K562 (cell line): ENCODE measurements around the gene CTAG1B. TPM values are rescaled to one million over a fixed set of nuclear protein-coding genes. Genes with fewer than 3 reads are reported as not detected.
"Not testable (repeated sequence)": the region's sequence is repeated elsewhere in the genome, so short reads cannot be mapped to it uniquely, and the experiment has no call there.

Experiments used
- ATAC-seq: fragments of 200-7000 bp; cut with Tn5 transposase; 3 replicates; pipeline ENCODE4 v1.9.1; 2020; ENCODE audit warnings: moderate library complexity
- BruUV-seq: library from RNA; stranded (reverse); fragments of 400-500 nt; replicated peaks from 2 replicates; lab custom pipeline; 2021; lab: Mats Ljungman, UMichigan
- CTCF ChIA-PET: fragments of 300-600 bp; formaldehyde crosslinking; extraction: SDS; loops from one replicate; lab custom pipeline; 2021; ENCODE audit warnings: low intra/inter-chr PET ratio; lab: Yijun Ruan, JAX
- POLR2A ChIA-PET: fragments of 300-600, 350-650 bp; sonication (Branson Sonifier 250); formaldehyde crosslinking; extraction: SDS; loops from one replicate; lab custom pipeline; 2021; ENCODE audit warnings: antibody characterized with exemption, inconsistent platforms; lab: Yijun Ruan, JAX
- DNase-seq, 4 experiments: peaks; one replicate each; pipeline versions ENCODE4 v3.0.0 to v3.0.0-alpha.2; 2011 to 2018; ENCODE audit warnings: low spot score in 3 of 4, mixed read lengths in 3 of 4; ENCODE audit errors: extremely low read depth in 1 of 4
- FAIRE-seq: peaks from 2 replicates; lab custom pipeline; 2011; peaks lifted over from hg19 to GRCh38; lab: Jason Lieb, UNC
- H2AFZ ChIP-seq: 2 replicates; pipeline ENCODE4 v1.6.0; 2011; ENCODE audit warnings: low read depth, low read length, control low read depth, inconsistent platforms
- H3K27ac ChIP-seq: fragments of 200-600 bp; 3 replicates; pipeline ENCODE4 v1.8.0; 2011; ENCODE audit warnings: low read depth, mild to moderate bottlenecking, control low read depth, inconsistent platforms, low read length, moderate library complexity, mixed read lengths; ENCODE audit errors: extremely low read depth
- H3K27me3 ChIP-seq, 2 experiments: fragments of 300-600 bp in 1 of 2; 2 replicates in 1 of 2; 3 replicates in 1 of 2; pipeline versions ENCODE4 v1.6.0 to v1.8.0; 2011; ENCODE audit warnings: inconsistent platforms in 2 of 2, low read length in 2 of 2, mild to moderate bottlenecking in 1 of 2, mixed read lengths in 1 of 2, moderate library complexity in 1 of 2; ENCODE audit not compliant: control insufficient read depth in 2 of 2, insufficient read depth in 2 of 2
- H3K36me3 ChIP-seq: fragments of 300-600 bp; 3 replicates; pipeline ENCODE4 v1.8.0; 2011; ENCODE audit warnings: mild to moderate bottlenecking, low read length, inconsistent platforms; ENCODE audit not compliant: control insufficient read depth, insufficient read depth
- H3K4me1 ChIP-seq, 2 experiments: fragments of 200-600 bp in 1 of 2; replicated peaks in 1 of 2; 2 replicates in 1 of 2; 3 replicates in 1 of 2; pipeline versions ENCODE4 v1.5.1 to v1.8.0; 2011; ENCODE audit warnings: inconsistent platforms in 2 of 2, low read length in 2 of 2, mild to moderate bottlenecking in 1 of 2, mixed read lengths in 1 of 2, moderate library complexity in 1 of 2; ENCODE audit not compliant: control insufficient read depth in 2 of 2, insufficient read depth in 2 of 2
- H3K4me2 ChIP-seq: 2 replicates; pipeline ENCODE4 v1.6.1; 2011; ENCODE audit warnings: low read length, control low read depth, inconsistent platforms, mixed read lengths; ENCODE audit not compliant: insufficient read depth
- H3K4me3 ChIP-seq: fragments of 200-600 bp; sonication (generic), shearing (Covaris generic); 2 replicates; pipeline ENCODE4 v1.5.1; 2016; ENCODE audit warnings: control low read depth, inconsistent platforms
- H3K79me2 ChIP-seq: fragments of 200-600 bp; 3 replicates; pipeline ENCODE4 v1.8.0; 2011; ENCODE audit warnings: low read length, inconsistent platforms; ENCODE audit not compliant: control insufficient read depth, insufficient read depth
- H3K9ac ChIP-seq, 2 experiments: 2 replicates each; pipeline versions ENCODE4 v1.6.0 to v1.6.1; 2011; ENCODE audit warnings: low read depth in 2 of 2, low read length in 2 of 2, control low read depth in 1 of 2, inconsistent platforms in 1 of 2, mild to moderate bottlenecking in 1 of 2, mixed read lengths in 1 of 2; ENCODE audit not compliant: insufficient read depth in 1 of 2
- H3K9me1 ChIP-seq: one replicate; pipeline ENCODE4 v1.6.0; 2011; ENCODE audit warnings: inconsistent platforms, mild to moderate bottlenecking, low read length, moderate library complexity; ENCODE audit not compliant: control insufficient read depth, insufficient read depth
- H3K9me3 ChIP-seq: replicated peaks from 2 replicates; pipeline ENCODE4 v1.5.1; 2011; ENCODE audit warnings: low read depth, low read length, inconsistent platforms; ENCODE audit not compliant: control insufficient read depth, insufficient read depth
- H4K20me1 ChIP-seq: replicated peaks from 2 replicates; pipeline ENCODE4 v1.6.1; 2011; ENCODE audit warnings: low read length, inconsistent platforms, mixed read lengths; ENCODE audit not compliant: control insufficient read depth, insufficient read depth
- MGA ChIP-seq: fragments of 450-650 bp; IDR thresholded peaks from 2 replicates; pipeline ENCODE4 v1.6.1; 2016; ENCODE audit warnings: mild to moderate bottlenecking, moderate library complexity
- NRF1 ChIP-seq, 2 experiments: fragments of 450-650 bp; IDR thresholded peaks in 1 of 2; conservative IDR thresholded peaks in 1 of 2; 2 replicates each; pipeline ENCODE4 v1.6.1; 2014; ENCODE audit warnings: mild to moderate bottlenecking in 2 of 2
- WGBS: fragments of 100-300 bp; shearing (Covaris generic); methylation state at CpG from one replicate; pipeline ENCODE4 v1.1.6; 2016; ENCODE audit warnings: low coverage, mixed read lengths; ENCODE audit not compliant: insufficient coverage; ENCODE audit errors: missing lambda C conversion rate; 5-methylcytosine and 5-hydroxymethylcytosine counted together
- in situ Hi-C: fragments of 300-500 bp; cut with MboI; formaldehyde crosslinking; loops from 4 replicates; pipeline ENCODE4 v1.15.0; 2018; ENCODE audit warnings: inconsistent platforms, mixed read lengths
- intact Hi-C: fragments of 100-400 bp; cut with micrococcal nuclease; formaldehyde crosslinking; loops from 2 replicates; pipeline ENCODE4 v1.14.2; 2022
- polyA plus RNA-seq, 8 experiments: library from polyadenylated mRNA; depleted of rRNA in 4 of 8; stranded (reverse) in 5 of 8; unstranded in 3 of 8; fragments of >200 nt; fragmentation: Nextera tagmentation in 2 of 8; fragmentation: Illumina TruSeq in 1 of 8; extraction: Ambion mirVana in 2 of 8; extraction: Trizol in 1 of 8; gene quantifications; 2 replicates each; pipeline versions ENCODE4 v1.2.1 to v1.2.3, GENCODE V29; 2011 to 2014; ENCODE audit warnings: inconsistent platforms in 1 of 8, missing spikeins in 1 of 8
- total RNA-seq, 7 experiments: library from RNA; depleted of rRNA in 6 of 7; stranded (reverse); fragments of >200 nt in 6 of 7; fragmentation: Illumina TruSeq in 2 of 7; extraction: Trizol in 2 of 7; gene quantifications; 2 replicates each; pipeline versions ENCODE4 v1.2.1 to v1.2.3, GENCODE V29; 2011 to 2021; ENCODE audit warnings: low replicate concordance in 1 of 7

The CTAG1B gene
- total and polyA plus RNA-seq, 9 of the 15 experiments (the other 6 are each of a cell fraction or from before 2014, with no cell fraction given), result not detected

- H4K20me1 ChIP-seq, CTCF ChIA-PET, H2AFZ ChIP-seq, intact Hi-C loops, DNase-seq, H3K9me1 ChIP-seq, ATAC-seq, H3K36me3 ChIP-seq, H3K9me3 ChIP-seq, FAIRE-seq, H3K4me2 ChIP-seq, H3K4me3 ChIP-seq, BruUV-seq, H3K79me2 ChIP-seq, POLR2A ChIA-PET, H3K27ac ChIP-seq: not testable (repeated sequence)
- Histone ChIP-seq H3K4me1 (peaks cover 0 to 16% of the 10 kb centered on the region in 2 experiments; a peak in 2 of 5 replicates), H3K9ac (peak within 1 kb of the TSS in 1 of 2 experiments; percentile 45; a peak in 1 of 4 replicates), H3K27me3 (peaks cover 7 to 29% of the 10 kb centered on the region in 2 experiments; a peak in 3 of 5 replicates)
- in situ Hi-C loops, result loop anchor here (10.0 kb wide), 1 partner anchor 69 kb away; the partner anchor contains the start of gene CTAG1A
- WGBS, result no CpG with 5 or more reads among the region's 27 CpGs
Measured at GRCh38 chrX:154653413-154653812, 34.3 kb upstream of the CTAG1B start, which contains the start of gene CTAG2. Gene CTAG2, minus strand, starts transcription at chrX:154653579. Its CDS starts 64 bp downstream, at chrX:154653515.

GRCh38 chrX:154653048-154653401, 33.9 kb upstream of the CTAG1B start:
- ATAC-seq (no peak), FAIRE-seq (no peak), DNase-seq (no peak)
- Histone ChIP-seq H4K20me1 (no peaks in the 10 kb centered on the region), H3K9ac (no peak overlapping the region), H3K79me2 (no peaks in the 10 kb centered on the region; the same call in 2 of the 3 replicates), H3K9me3 (no peaks in the 10 kb centered on the region), H3K36me3 (no peaks in the 10 kb centered on the region), H3K4me1 (peaks cover 0 to 16% of the 10 kb centered on the region in 2 experiments; a peak in 2 of 5 replicates), H3K4me3 (no peak overlapping the region), H3K27ac (no peak overlapping the region), H3K4me2 (no peak overlapping the region), H2AFZ (no peak overlapping the region), H3K9me1 (peaks cover 3% of the 10 kb centered on the region), H3K27me3 (peaks cover 7 to 26% of the 10 kb centered on the region in 2 experiments; a peak in 3 of 5 replicates)
- POLR2A ChIA-PET, result no interaction called here
- BruUV-seq, result no TSS peak
- WGBS, result 20% methylated on average over 2 of the region's 23 CpGs
- CTCF ChIA-PET, result no interaction called here
- intact Hi-C loops, result no loop called here
- in situ Hi-C loops, result loop anchor here (10.0 kb wide), 1 partner anchor 68 kb away; the partner anchor contains the start of gene CTAG1A
- TF ChIP-seq NRF1 (conservative IDR thresholded peaks at IDR 0.05 in 1 of 2, IDR thresholded peaks at IDR 0.05 in 1 of 2), result 0 out of 4 replicates have a peak, but pooled peaks of 1 of the 2 experiments have one; percentile 13
- no peak for TF ChIP-seq MGA
